Stimulated activated naive B cell treated with anti-CD40 and anti-IgM and Interleukin-4, amounts not matched to agents 10 μg/mL and 1 μg/mL and 100 μg/mL, for 72 hours (primary cell): ENCODE measurements around the gene F12.
"Not testable (repeated sequence)": the region's sequence is repeated elsewhere in the genome, so short reads cannot be mapped to it uniquely, and the experiment has no call there.

ENCODE experiments used
- ATAC-seq, 2 donors: fragments of 150-1000 bp; cut with Tn5 transposase; replicated peaks; 2 replicates each; pipeline ENCODE4 v1.10.0; 2021; ENCODE audit warnings: moderate library complexity in 1 of 2
- DNase-seq: peaks from one replicate; pipeline ENCODE4 v3.0.0; 2021
- H3K27ac Mint-ChIP-seq: one replicate; pipeline ENCODE4 v1.8.0; 2022; ENCODE audit warnings: mild to moderate bottlenecking, mixed read lengths
- H3K27me3 Mint-ChIP-seq, 2 donors: one replicate each; pipeline ENCODE4 v1.8.0; 2022; ENCODE audit warnings: mixed read lengths in 2 of 2
- H3K36me3 Mint-ChIP-seq, 2 donors: one replicate each; pipeline ENCODE4 v1.8.0; 2022; ENCODE audit warnings: mixed read lengths in 2 of 2, mild to moderate bottlenecking in 1 of 2
- H3K4me1 Mint-ChIP-seq, 2 donors: one replicate each; pipeline ENCODE4 v1.8.0; 2022; ENCODE audit warnings: mixed read lengths in 2 of 2, mild to moderate bottlenecking in 1 of 2
- H3K4me3 Mint-ChIP-seq, 2 donors: one replicate each; pipeline ENCODE4 v1.8.0; 2022; ENCODE audit warnings: mild to moderate bottlenecking in 2 of 2, mixed read lengths in 2 of 2, moderate library complexity in 1 of 2
- H3K9me3 Mint-ChIP-seq, 2 donors: one replicate each; pipeline ENCODE4 v1.8.0; 2022; ENCODE audit warnings: mixed read lengths in 2 of 2, mild to moderate bottlenecking in 1 of 2

The F12 gene

GRCh38 chr5:177384134-177384533 lies 25.2 kb downstream of the F12 start, which contains the start of gene SLC34A1:
TSS of gene SLC34A1 (plus strand) at chr5:177384434. CDS start at chr5:177385742, 1,308 bp downstream.
- ATAC-seq (no peak), DNase-seq (no peak)
- no peak within 1 kb of the TSS for H3K27ac Mint-ChIP-seq
- no peaks in the 10 kb centered on the region for H3K36me3 Mint-ChIP-seq
- no peak within 1 kb of the TSS for H3K4me3 Mint-ChIP-seq
- H3K4me1 Mint-ChIP-seq = peaks cover 5 to 13% of the 10 kb centered on the region in 2 donors
- H3K9me3 Mint-ChIP-seq = no peaks in the 10 kb centered on the region
- H3K27me3 Mint-ChIP-seq = peaks cover 25 to 41% of the 10 kb centered on the region in 2 donors

DNA sequence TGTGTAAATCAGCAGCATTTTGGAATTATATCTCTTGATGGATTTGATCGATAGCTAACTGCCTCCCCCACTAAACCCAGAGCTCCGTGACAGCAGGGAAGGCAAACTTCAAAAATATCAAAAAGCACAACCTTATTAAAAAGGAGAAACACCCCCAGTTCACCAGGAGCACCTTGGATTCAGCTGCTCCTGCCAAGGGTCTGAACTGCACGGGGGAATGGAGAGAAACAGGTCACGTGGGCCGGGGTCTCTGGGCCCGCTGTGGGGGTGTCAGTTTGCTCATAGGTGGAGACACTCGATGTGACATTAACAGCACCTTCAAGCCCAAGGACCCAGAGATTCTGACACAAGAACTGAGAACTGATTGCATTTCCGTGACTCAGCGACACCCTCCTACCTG lies 26.2 kb downstream of the F12 start:
- ATAC-seq (no peak), DNase-seq (no peak)
- Mint-ChIP-seq H3K27ac (no peak overlapping the region), H3K9me3 (no peaks in the 10 kb centered on the region), H3K4me1 (peaks cover 6 to 15% of the 10 kb centered on the region in 2 donors), H3K27me3 (peaks cover 20 to 34% of the 10 kb centered on the region in 2 donors), H3K36me3 (no peaks in the 10 kb centered on the region), H3K4me3 (no peak overlapping the region)

GRCh38 chr5:177382423-177383029 lies 26.8 kb downstream of the F12 start:
- Mint-ChIP-seq H3K4me1 (peaks cover 6 to 15% of the 10 kb centered on the region in 2 donors), H3K4me3 (no peak overlapping the region), H3K27ac (no peak overlapping the region), H3K9me3 (no peaks in the 10 kb centered on the region), H3K27me3 (peaks cover 20 to 31% of the 10 kb centered on the region in 2 donors), H3K36me3 (no peaks in the 10 kb centered on the region)
- peak in 1 of 2 donors; percentile 12 for ATAC-seq
- DNase-seq = no peak

DNA sequence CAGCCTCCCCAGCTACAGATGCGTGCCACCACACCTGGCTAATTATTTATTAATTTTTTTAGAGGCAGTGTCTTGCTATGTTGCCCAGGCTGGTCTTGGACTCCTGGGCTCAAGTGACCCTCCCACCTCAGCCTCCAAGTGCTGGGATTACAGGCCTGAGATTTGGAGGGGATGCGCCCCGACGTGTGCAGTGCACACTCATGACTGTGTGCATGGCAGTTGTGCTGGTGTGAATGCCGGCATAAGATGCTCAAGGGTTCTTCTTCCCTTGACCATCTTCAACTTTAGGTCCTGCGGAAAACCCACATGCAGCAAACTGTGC lies 28.6 kb downstream of the F12 start:
- peaks cover 6 to 15% of the 10 kb centered on the region in 2 donors for H3K4me1 Mint-ChIP-seq
- H3K4me3 Mint-ChIP-seq = no peak overlapping the region
- ATAC-seq (no peak), DNase-seq (no peak)
- H3K9me3 Mint-ChIP-seq = no peaks in the 10 kb centered on the region
- H3K27me3 Mint-ChIP-seq = peaks cover 20 to 31% of the 10 kb centered on the region in 2 donors
- H3K36me3 Mint-ChIP-seq = no peaks in the 10 kb centered on the region
- H3K27ac Mint-ChIP-seq = no peak overlapping the region

DNA sequence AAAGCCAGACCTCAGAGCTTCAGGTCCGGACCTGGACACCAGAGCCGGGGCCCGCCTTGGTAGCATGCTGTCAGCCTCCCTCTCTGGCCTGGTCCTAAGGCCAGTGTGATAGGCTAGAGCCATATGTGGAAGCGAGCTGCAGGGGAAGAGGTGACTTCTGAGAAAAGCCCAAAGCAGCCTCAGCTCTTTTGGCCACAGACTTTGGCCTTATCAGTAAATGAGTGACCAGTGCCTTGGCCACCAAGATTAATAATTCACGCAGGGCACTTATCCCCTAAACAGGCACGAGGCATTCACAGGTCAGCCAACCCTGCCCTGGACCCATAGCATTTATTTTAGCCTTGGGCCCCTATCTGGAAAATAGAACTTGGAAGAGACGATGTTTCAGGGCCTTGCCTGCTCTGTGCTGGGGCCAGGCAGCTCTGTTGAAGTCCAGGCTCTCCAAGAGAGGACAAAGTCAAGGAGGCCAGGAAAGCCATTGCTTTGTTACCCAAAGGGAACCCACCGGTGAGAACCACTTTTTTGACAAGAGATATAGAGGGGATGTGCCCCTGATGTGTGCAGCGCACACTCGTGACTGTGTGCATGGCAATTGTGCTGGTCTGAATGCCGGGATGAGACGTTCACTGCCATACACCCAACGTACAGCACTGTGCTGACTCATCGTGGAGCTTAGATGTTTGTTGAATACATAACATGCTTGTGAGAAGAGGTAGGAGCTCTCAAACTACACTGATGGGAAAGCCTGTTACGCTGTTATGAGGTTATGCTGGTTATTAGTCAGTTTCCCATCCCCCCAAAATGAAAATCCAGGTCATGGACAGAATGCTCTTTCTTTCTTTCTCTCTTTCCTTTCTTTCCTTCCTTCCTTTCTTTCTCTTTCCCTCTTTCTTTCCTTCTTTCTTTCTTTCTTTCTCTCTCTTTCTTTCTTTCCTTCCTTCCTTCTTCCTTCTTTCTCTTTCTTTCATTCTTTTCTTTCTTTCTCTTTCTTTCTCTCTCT lies 30.2 kb downstream of the F12 start:
- H3K27ac Mint-ChIP-seq = no peak overlapping the region
- no peak overlapping the region for H3K4me3 Mint-ChIP-seq
- H3K27me3 Mint-ChIP-seq = peaks cover 11 to 21% of the 10 kb centered on the region in 2 donors

GRCh38 chr5:177377851-177378776 lies 31.2 kb downstream of the F12 start:
- Mint-ChIP-seq H3K9me3 (no peaks in the 10 kb centered on the region), H3K27ac (no peak overlapping the region), H3K4me3 (no peak overlapping the region), H3K4me1 (peaks cover 6 to 22% of the 10 kb centered on the region in 2 donors), H3K36me3 (peaks cover 0 to 4% of the 10 kb centered on the region in 2 donors), H3K27me3 (peaks cover 2 to 12% of the 10 kb centered on the region in 2 donors)
- DNase-seq = no peak
- ATAC-seq = no peak

More for the DNA sequence above, 30.2 kb downstream of the F12 start:
- DNase-seq (no peak), ATAC-seq (peak; percentile 55 to 74)
- Mint-ChIP-seq H3K9me3 (no peaks in the 10 kb centered on the region), H3K36me3 (no peaks in the 10 kb centered on the region), H3K4me1 (peaks cover 6 to 19% of the 10 kb centered on the region in 2 donors)

- ATAC-seq (no peak), DNase-seq (no peak)
- H3K4me1 Mint-ChIP-seq = peaks cover 18 to 35% of the 10 kb centered on the region in 2 donors
- peaks cover 3 to 21% of the 10 kb centered on the region in 2 donors for H3K36me3 Mint-ChIP-seq
- no peaks in the 10 kb centered on the region for H3K9me3 Mint-ChIP-seq
- H3K27ac Mint-ChIP-seq = no peak overlapping the region
- no peak overlapping the region for H3K4me3 Mint-ChIP-seq
- H3K27me3 Mint-ChIP-seq = no peaks in the 10 kb centered on the region
These were observed 33.3 kb downstream of the F12 start for GRCh38 chr5:177376107-177376506.

GRCh38 chr5:177375516-177375915 lies 33.8 kb downstream of the F12 start:
- not testable (repeated sequence) for H3K27ac Mint-ChIP-seq, ATAC-seq, H3K27me3 Mint-ChIP-seq, H3K9me3 Mint-ChIP-seq, H3K4me3 Mint-ChIP-seq, DNase-seq
- H3K4me1 Mint-ChIP-seq = peaks cover 18 to 36% of the 10 kb centered on the region in 2 donors
- peaks cover 4 to 21% of the 10 kb centered on the region in 2 donors for H3K36me3 Mint-ChIP-seq

DNA sequence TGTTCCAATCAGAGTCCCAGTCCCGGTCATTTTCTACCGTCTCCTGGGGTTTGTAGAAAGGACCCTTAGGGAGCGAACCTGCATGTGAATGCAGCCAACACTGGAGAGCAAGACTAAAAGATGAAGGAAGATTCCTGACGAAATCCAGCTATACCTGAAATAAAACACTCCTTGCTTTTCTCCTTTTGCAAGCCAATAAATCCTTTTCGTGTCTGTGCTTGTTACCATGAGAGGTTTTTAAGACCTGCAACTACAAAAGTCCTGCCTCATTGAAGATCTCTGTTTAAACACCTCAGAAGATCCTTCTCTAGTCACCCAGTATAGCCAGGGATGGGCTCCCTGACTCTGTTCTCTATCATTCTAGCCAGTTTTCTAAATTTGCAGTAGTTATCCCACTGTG lies 35.2 kb downstream of the F12 start:
- H3K4me3 Mint-ChIP-seq = no peak overlapping the region

GRCh38 chr5:177373806-177374205 lies 35.6 kb downstream of the F12 start:
- no peak overlapping the region for H3K4me3 Mint-ChIP-seq
- H3K4me1 Mint-ChIP-seq = peaks cover 24 to 44% of the 10 kb centered on the region in 2 donors
- no peak for ATAC-seq
- peaks cover 10 to 30% of the 10 kb centered on the region in 2 donors for H3K36me3 Mint-ChIP-seq
- DNase-seq = no peak
- H3K9me3 Mint-ChIP-seq = no peaks in the 10 kb centered on the region
- no peaks in the 10 kb centered on the region for H3K27me3 Mint-ChIP-seq
- H3K27ac Mint-ChIP-seq = peak overlapping the region; percentile 57

More for the DNA sequence above, 35.2 kb downstream of the F12 start:
- peaks cover 6 to 26% of the 10 kb centered on the region in 2 donors for H3K36me3 Mint-ChIP-seq
- ATAC-seq (no peak), DNase-seq (no peak)
- H3K9me3 Mint-ChIP-seq = no peaks in the 10 kb centered on the region
- peak overlapping the region; percentile 57 for H3K27ac Mint-ChIP-seq
- H3K4me1 Mint-ChIP-seq = peaks cover 22 to 44% of the 10 kb centered on the region in 2 donors
- H3K27me3 Mint-ChIP-seq = no peaks in the 10 kb centered on the region

DNA sequence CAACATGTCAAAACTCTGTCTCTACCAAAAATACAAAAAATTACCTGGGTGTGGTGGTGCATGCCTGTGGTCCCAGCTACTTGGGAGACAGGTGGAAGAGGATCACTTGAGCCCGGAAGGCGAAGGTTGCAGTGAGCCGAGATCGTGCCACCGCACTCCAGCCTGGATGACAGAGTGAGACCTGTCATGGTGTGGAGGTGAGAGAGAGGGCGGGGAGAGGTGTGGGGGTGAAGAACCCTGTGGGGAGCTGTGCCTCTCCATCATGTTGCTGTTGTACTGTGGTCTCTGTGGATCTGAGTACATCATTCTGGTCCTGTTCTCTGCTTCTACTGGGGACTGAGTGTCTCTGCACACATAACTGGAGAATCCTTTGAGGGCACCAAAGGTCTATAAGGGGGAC lies 36.5 kb downstream of the F12 start:
- ATAC-seq = no peak
- Mint-ChIP-seq H3K4me1 (peaks cover 30 to 51% of the 10 kb centered on the region in 2 donors), H3K27me3 (no peaks in the 10 kb centered on the region)

GRCh38 chr5:177372034-177372896 lies 37.1 kb downstream of the F12 start:
- Mint-ChIP-seq H3K36me3 (peaks cover 18 to 40% of the 10 kb centered on the region in 2 donors), H3K4me1 (peaks cover 30 to 51% of the 10 kb centered on the region in 2 donors), H3K27ac (no peak overlapping the region), H3K4me3 (no peak overlapping the region), H3K27me3 (no peaks in the 10 kb centered on the region), H3K9me3 (no peaks in the 10 kb centered on the region)
- ATAC-seq = peak in 1 of 2 donors; percentile 30
- no peak for DNase-seq

More for the DNA sequence above, 36.5 kb downstream of the F12 start:
- DNase-seq = no peak
- Mint-ChIP-seq H3K27ac (no peak overlapping the region), H3K36me3 (peaks cover 18 to 39% of the 10 kb centered on the region in 2 donors), H3K4me3 (no peak overlapping the region), H3K9me3 (no peaks in the 10 kb centered on the region)
